Sigmoid colon (tissue), 4 donors: ENCODE measurements around the gene SEC23B.

ENCODE experiments used
- CTCF ChIP-seq, 4 experiments: fragments of 450-650 bp in 3 of 4; fragments of 200-600 bp in 1 of 4; IDR thresholded peaks; one replicate each; pipeline ENCODE4 v1.5.1; 2016 to 2019; ENCODE audit warnings: antibody characterized with exemption in 4 of 4, mild to moderate bottlenecking in 3 of 4, moderate library complexity in 2 of 4
- EP300 ChIP-seq, 4 donors: sonication (generic); formaldehyde crosslinking; IDR thresholded peaks; one replicate each; pipeline ENCODE4 v1.6.1; 2017; ENCODE audit warnings: antibody characterized with exemption in 4 of 4
- POLR2A ChIP-seq, 2 donors: fragments of 450-650 bp; IDR thresholded peaks; one replicate each; pipeline ENCODE4 v1.6.1; 2016; ENCODE audit warnings: antibody characterized with exemption in 2 of 2, mild to moderate bottlenecking in 2 of 2, moderate library complexity in 2 of 2
- POLR2AphosphoS5 ChIP-seq, 4 donors: sonication (generic); formaldehyde crosslinking; IDR thresholded peaks; one replicate each; pipeline ENCODE4 v1.6.1; 2017; ENCODE audit warnings: antibody characterized with exemption in 4 of 4

- TF ChIP-seq CTCF (IDR thresholded peaks at IDR 0.05) (peak in 3 of 4 experiments; percentile 8 to 81 (median 46)), EP300 (IDR thresholded peaks at IDR 0.05) (no peak), POLR2A (IDR thresholded peaks at IDR 0.05) (no peak), POLR2AphosphoS5 (IDR thresholded peaks at IDR 0.05) (peak in 2 of 4 donors; percentile 23 to 29)
Measured at GRCh38 chr20:18587665-18588573, 80.2 kb downstream of the SEC23B start, which contains the start of gene DTD1.
